ENCODE data around the gene REXO1.

- TF ChIP-seq CTCF (IDR thresholded peaks at IDR 0.05 in 2 of 3, conservative IDR thresholded peaks at IDR 0.05 in 1 of 3; ENCODE audit: borderline replicate concordance in 1 of 3, insufficient read depth in 1 of 3, low read depth in 2 of 3, low read length in 2 of 3): no peak
- no peak for TF ChIP-seq JUND (IDR thresholded peaks at IDR 0.05)
- no peak for TF ChIP-seq ELF1 (IDR thresholded peaks at IDR 0.05; ENCODE audit: borderline replicate concordance, low read depth)
- no peak for TF ChIP-seq POLR2AphosphoS5 (IDR thresholded peaks at IDR 0.05; ENCODE audit: low read depth, low read length)
- no peak for TF ChIP-seq POLR2A (IDR thresholded peaks at IDR 0.05; ENCODE audit: borderline replicate concordance, extremely low read depth, insufficient read depth, insufficient read length)
- no peak for TF ChIP-seq ZNF274 (IDR thresholded peaks at IDR 0.05; ENCODE audit: low read depth, low read length)
- no peak for TF ChIP-seq FOSL1 (IDR thresholded peaks at IDR 0.05; ENCODE audit: low read depth)
- TF ChIP-seq ATF3 (IDR thresholded peaks at IDR 0.05): no peak
- TF ChIP-seq SRF (IDR thresholded peaks at IDR 0.05; ENCODE audit: low read depth): no peak
- no peak for TF ChIP-seq EZH2 (IDR thresholded peaks at IDR 0.05)
- no peak for TF ChIP-seq RAD21 (IDR thresholded peaks at IDR 0.05; ENCODE audit: low read depth)
- TF ChIP-seq EGR1 (IDR thresholded peaks at IDR 0.05; ENCODE audit: low read depth): no peak
These were observed 20.6 kb downstream of the REXO1 start for GRCh38 chr19:1827566-1828278.
